HEK293T (cell line): ENCODE results near the gene SBK3.

ENCODE experiments used
- CTCF ChIA-PET: fragments of 350-600 bp; formaldehyde crosslinking; extraction: SDS; loops from one replicate; lab custom pipeline; 2021; ENCODE audit warnings: antibody characterized with exemption, inconsistent platforms; lab: Yijun Ruan, JAX
- POLR2A ChIA-PET: fragments of 350-600 bp; formaldehyde crosslinking; extraction: SDS; loops from one replicate; lab custom pipeline; 2020; ENCODE audit warnings: antibody characterized with exemption, inconsistent platforms; lab: Yijun Ruan, JAX
- DNase-seq: peaks from one replicate; pipeline ENCODE4 v3.0.0; 2012; ENCODE audit warnings: mixed read lengths; ENCODE audit errors: extremely low spot score
- ARNT ChIP-seq: fragments of 450-650 bp; IDR thresholded peaks from 2 replicates; pipeline ENCODE4 v1.6.1; 2017; ENCODE audit warnings: mild to moderate bottlenecking
- BHLHE40 ChIP-seq: fragments of 450-650 bp; IDR thresholded peaks from 2 replicates; pipeline ENCODE4 v1.6.1; 2016; ENCODE audit warnings: mild to moderate bottlenecking, moderate library complexity, borderline replicate concordance
- ELF4 ChIP-seq: fragments of 450-650 bp; IDR thresholded peaks from 2 replicates; pipeline ENCODE4 v1.6.1; 2017; ENCODE audit warnings: antibody characterized with exemption
- FOXA1 ChIP-seq: fragments of 450-650 bp; IDR thresholded peaks from 2 replicates; pipeline ENCODE4 v1.6.1; 2016; ENCODE audit warnings: mild to moderate bottlenecking
- FOXK2 ChIP-seq: fragments of 450-650 bp; IDR thresholded peaks from 2 replicates; pipeline ENCODE4 v1.6.1; 2016; ENCODE audit warnings: mild to moderate bottlenecking
- L3MBTL2 ChIP-seq: fragments of 450-650 bp; conservative IDR thresholded peaks from 2 replicates; pipeline ENCODE4 v1.6.1; 2016; ENCODE audit warnings: mild to moderate bottlenecking
- LEF1 ChIP-seq: fragments of 450-650 bp; IDR thresholded peaks from 2 replicates; pipeline ENCODE4 v1.6.1; 2017; ENCODE audit warnings: mild to moderate bottlenecking, borderline replicate concordance
- NFRKB ChIP-seq: fragments of 450-650 bp; IDR thresholded peaks from 2 replicates; pipeline ENCODE4 v1.6.1; 2016; ENCODE audit warnings: mild to moderate bottlenecking, moderate library complexity
- PKNOX1 ChIP-seq: fragments of 450-650 bp; IDR thresholded peaks from 2 replicates; pipeline ENCODE4 v1.6.1; 2016
- TARDBP ChIP-seq: fragments of 450-650 bp; IDR thresholded peaks from 2 replicates; pipeline ENCODE4 v1.6.1; 2016
- ZNF384 ChIP-seq: fragments of 450-650 bp; IDR thresholded peaks from 2 replicates; pipeline ENCODE4 v1.6.1; 2016

The SBK3 gene

GRCh38 chr19:55493052-55493644 lies 52.2 kb downstream of the SBK3 start:
- TF ChIP-seq PKNOX1 (no peak), BHLHE40 (no peak)
- no peak for DNase-seq
- ChIA-PET POLR2A (no interaction called here), CTCF (no interaction called here)

- DNase-seq, result no peak
- ChIA-PET CTCF (no interaction called here), POLR2A (no interaction called here)
- TF ChIP-seq BHLHE40, result no peak
- TF ChIP-seq TARDBP, result no peak
- TF ChIP-seq ZNF384, result no peak
- TF ChIP-seq L3MBTL2, result no peak
Measured at GRCh38 chr19:55492362-55492944, 52.9 kb downstream of the SBK3 start.

GRCh38 chr19:55491546-55492360 lies 53.6 kb downstream of the SBK3 start:
- TF ChIP-seq FOXK2, result no peak
- TF ChIP-seq ELF4, result no peak
- no peak for TF ChIP-seq ARNT
- TF ChIP-seq FOXA1, result no peak
- no peak for TF ChIP-seq PKNOX1
- TF ChIP-seq ZNF384, result no peak
- no peak for TF ChIP-seq LEF1
- no peak for TF ChIP-seq NFRKB
- no peak for DNase-seq
- ChIA-PET CTCF (interaction anchor here (1.4 kb wide), 1 partner anchor 24 kb away, joined by 3 read pairs; no protein-coding TSS in a partner anchor), POLR2A (interaction anchor here (0.7 to 1.0 kb wide), 2 partner anchors 12 to 16 kb away, joined by 3 read pairs; no protein-coding TSS in a partner anchor)
